HG03575 (cell line): ENCODE measurements around the gene PLXNA4.
"Not testable (repeated sequence)": the region's sequence is repeated elsewhere in the genome, so short reads cannot be mapped to it uniquely, and the experiment has no call there.

Source experiments
- ATAC-seq: cut with Tn5 transposase; IDR thresholded peaks from one replicate; pipeline ENCODE4 v1.9.1; 2021; ENCODE audit not compliant: unreplicated experiment, insufficient number of reproducible peaks, low FRiP score; ENCODE audit errors: extremely low read depth

PLXNA4 gene

GRCh38 chr7:132575982-132576720 lies at the start of gene PLXNA4:
Gene PLXNA4, minus strand, starts transcription at chr7:132576470. Its CDS starts 67,777 bp downstream, at chr7:132508693.
- ATAC-seq: no peak

GRCh38 chr7:132625651-132626050 lies 49.4 kb upstream of the PLXNA4 start:
- no peak for ATAC-seq

DNA sequence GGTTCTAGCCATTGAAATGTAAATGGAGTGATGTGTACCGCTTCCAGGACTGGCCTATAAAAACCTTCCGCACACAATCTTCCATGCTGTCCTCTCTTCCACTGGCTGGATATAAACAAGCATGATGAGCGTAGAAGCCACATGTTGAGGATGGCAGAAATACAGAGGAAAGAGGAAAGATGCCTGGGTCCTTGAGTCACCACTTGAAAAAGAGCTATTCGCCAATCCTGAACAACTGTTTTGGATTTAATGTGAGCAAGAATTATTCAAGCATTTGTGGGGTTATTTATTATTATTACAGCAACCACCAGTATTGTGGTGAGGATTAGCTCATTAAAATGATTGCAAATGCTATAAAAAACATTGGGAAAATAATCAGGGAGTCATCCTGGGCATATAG lies 45.8 kb upstream of the PLXNA4 start:
- ATAC-seq: no peak

- ATAC-seq: no peak
These were observed 43.7 kb upstream of the PLXNA4 start for GRCh38 chr7:132619967-132620366.

DNA sequence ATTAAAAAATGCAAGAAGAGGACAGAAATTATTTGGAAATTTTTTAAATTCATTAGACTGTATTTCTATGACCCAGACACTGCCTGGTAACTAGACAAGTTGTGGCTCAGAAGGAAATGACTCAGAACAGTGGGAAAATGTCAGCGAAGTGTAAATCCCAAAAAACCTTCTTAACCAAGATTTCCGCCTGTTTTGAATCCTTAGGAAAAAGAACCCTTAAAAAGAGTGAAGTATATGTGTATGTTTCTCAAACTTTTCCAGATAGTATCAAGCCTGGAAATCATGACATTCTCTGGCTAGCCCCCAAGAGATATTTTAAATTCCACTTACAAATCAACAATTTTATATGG lies 42.7 kb upstream of the PLXNA4 start:
- no peak for ATAC-seq

DNA sequence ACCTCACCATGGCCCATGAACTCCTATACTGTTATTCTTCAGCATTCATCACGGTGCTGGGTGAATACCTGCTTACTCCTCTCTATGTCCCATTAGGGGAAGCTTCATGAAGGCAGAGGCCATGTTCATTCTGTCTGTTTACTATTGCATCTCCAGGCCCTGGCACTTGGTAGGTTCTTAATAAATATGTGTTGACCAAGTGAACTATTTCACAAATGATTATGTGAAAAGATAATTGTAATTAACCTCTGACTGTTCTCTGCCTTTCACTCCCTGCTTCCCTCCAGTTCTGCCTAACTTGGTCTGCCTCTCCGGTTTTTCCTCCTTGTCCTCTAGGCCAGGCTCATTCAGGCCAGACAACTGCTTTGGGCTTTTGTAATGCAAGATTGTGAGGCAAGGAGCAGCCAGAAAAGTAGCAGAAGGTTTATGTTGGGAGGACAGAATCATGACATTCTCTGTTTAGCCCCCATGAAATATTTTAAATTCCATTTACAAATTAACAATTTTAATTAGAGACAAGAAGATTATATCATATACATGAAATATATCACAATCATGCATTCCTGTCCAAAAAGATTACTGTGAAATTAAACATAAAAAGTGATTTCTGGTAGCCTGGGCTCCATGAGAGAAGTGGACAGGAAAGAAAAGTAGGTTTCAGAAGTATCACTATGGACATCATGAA lies 42.1 kb upstream of the PLXNA4 start:
- no peak for ATAC-seq

DNA sequence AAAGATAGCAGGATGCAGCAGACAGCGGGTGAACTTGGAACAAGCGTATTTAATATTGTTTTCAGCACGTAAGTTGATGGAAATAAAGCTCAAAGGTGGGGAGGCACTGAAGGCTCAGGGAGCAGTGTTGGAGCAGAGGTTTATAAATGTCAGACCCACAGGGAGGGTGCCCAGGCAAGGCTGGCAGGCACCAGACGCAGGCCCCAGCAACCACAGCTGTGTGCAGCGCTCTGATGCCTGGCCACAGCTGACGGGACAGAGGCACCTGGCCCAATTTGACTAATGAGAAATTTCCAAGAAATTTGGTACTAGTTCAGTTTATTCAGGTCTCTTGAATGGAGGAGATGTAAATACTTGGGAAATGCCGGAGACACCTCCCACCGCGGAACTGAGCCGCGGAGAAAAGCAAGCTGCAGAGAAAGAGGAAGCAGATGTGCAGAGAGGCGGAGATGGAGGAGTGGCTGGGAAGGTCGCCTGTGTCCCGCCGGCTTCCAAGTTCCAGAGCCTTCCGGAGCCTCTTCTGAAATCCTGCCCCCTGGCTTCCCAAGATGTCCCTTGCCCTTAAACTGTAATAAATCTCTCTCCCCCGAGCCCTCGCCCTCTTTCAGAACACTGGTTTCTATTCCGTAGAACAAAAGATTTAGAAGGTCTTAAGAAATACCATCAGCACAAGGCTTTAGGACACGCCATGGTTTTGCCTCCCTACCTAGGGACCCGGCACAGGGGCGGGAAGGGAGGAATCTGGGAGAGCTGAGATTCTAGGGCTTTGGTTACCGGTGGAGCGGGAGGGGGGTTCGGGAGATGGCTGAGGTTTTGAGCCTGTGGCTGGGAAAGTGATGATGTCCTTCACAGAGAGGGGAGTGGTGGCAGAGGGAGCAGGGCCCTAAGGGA lies 38.4 kb upstream of the PLXNA4 start:
- ATAC-seq: no peak

DNA sequence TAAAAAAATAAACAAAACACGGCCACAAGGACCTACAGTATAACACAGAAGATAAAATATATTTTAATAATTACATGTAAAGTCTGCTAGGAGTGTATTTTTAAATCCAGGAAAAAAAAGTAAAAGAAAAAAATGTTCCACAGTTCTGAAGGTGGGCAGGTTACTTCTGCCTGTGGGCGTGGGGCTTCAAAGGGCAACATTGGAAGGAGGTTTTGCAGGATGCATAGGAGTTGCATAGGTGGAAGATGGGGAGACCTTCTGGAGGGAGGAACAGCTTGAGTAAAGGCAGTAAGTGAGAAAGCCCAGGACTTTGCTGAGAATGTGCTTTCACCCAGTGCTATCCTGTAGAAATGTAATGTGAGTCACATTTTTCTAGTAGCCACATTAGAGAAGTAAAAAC lies 37.5 kb upstream of the PLXNA4 start:
- no peak for ATAC-seq

DNA sequence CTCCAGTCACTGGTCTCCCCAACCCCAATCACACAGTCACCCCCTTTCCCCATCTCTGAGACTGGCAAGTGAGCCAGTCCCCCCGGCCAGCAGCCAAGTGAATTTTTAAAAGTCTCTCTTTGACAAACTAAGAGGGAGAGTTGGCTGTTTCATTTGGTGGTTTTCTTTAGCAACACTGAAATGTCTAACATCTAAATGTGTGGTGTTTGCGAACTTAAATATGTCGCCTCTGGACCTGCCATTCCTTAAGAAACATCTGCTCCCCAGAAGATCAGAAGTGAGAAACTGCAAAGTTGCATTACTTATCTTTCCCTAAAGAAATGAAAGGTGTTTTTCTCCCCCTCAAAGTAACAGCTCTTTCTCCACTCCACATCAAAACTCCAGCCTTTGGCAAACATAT lies 34.7 kb upstream of the PLXNA4 start:
- ATAC-seq: no peak

GRCh38 chr7:132609906-132610520 lies 33.7 kb upstream of the PLXNA4 start:
- ATAC-seq: no peak

- ATAC-seq: no peak
These were observed 33.0 kb upstream of the PLXNA4 start for GRCh38 chr7:132609222-132609621.

DNA sequence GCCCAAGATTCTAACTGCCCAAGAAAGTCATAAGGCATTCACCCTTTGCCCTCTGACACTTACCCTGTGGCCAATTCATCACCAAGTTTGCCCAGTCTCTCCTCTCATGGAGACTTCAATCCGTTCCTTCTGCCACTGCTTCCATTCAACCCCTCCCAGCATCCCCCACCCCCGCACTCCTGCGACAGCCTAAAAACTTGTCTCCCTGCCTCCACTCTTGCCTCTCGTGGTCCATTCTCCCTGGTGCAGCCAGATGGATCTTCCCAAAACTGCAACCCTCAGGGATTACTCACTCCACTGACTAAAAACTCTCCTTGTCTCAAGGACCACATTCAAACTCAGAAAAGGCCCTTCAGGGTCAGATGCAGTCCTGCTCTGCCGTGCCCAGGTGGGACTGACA lies 32.3 kb upstream of the PLXNA4 start:
- no peak for ATAC-seq

DNA sequence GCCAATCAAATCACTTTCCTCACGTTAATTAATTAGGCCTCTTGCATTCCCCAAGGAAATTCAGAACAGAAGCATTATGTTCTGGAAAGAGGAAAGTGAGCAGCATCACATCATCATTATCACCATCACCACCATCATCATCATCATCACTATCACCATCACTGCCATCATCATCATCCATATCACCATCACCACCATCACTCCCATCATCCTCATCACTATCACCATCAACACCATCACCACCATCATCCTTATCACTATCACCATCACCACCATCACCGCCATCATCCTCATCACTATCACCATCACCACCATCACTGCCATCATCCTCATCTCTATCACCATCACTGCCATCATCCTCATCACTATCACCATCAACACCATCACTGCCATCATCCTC lies 31.4 kb upstream of the PLXNA4 start:
- ATAC-seq: no peak

GRCh38 chr7:132604121-132604520 lies 27.9 kb upstream of the PLXNA4 start:
- no peak for ATAC-seq

- ATAC-seq: no peak
These were observed 27.1 kb upstream of the PLXNA4 start for GRCh38 chr7:132603220-132603833.

DNA sequence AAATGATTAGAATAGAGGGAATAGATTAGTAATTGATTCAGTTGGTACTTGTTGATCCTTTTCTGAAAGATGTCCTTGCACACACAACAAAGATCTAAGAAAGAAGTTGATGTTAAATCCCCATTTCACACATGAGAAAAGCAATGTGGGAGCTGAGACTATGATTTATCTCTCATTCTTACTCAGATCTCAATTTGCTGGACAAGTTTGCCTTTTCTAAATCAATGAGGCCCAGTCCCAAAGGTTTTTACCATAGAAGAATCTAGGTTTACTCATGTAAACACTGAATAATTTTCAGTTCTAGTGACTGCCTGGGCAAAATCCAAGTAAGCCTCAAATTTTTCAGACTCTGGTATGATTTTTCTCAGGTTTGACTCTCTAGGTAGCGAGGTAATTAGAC lies 25.5 kb upstream of the PLXNA4 start:
- ATAC-seq: no peak

DNA sequence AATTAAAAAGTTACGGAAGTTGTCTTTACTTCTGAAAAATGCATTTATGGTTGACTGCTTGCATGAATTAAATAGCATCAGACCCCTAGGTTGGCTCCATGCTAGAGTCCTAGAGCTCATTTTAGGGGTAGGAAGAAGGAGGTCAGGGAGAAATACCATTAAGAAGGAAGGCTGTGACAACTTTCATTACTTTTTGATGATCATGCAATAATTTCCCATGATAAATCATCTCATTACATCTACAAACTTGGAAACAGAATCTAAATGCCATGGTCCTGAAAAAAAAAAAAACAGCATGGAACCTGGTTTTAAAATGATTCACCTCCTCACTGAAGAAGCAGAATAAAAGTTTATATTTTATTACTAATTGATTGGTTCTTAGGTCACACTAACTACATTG lies 20.3 kb upstream of the PLXNA4 start:
- ATAC-seq: no peak

DNA sequence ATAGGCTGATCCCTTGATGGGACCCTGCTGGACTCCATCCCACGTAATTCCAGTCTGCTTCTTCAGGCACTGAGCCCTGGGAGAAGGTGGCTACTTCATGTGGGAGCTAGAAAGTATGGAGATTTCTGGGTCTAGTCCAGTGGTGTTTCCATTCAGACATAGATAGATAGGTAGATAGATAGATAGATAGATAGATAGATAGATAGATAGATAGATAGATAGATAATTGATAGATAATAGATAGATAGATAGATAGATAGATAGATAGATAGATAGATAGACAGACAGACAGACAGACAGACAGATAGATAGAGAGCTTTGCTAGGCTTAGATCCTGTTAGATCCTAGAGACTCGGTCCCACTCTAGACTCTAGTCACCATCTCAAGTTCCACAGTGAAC lies 18.5 kb upstream of the PLXNA4 start:
- not testable (repeated sequence) for ATAC-seq

DNA sequence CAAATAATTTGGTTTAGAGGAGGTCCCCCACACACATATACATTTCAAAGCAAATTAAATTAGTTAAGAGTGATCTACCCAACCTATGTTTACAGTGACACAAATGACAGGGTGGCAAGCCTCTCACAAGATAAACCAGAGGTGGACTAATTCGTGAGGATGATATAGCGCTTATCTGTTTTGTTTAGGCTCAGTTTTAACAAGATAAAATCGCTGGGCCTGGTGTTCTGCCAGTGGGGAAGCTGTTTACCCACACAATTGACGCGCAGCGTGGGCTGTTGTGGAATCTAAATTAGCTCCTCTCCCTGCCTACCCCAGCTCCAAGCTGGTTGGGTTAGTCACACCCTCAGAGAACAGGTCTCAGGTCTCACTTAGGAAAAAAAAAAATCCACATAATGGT lies 16.7 kb upstream of the PLXNA4 start:
- no peak for ATAC-seq
